HepG2 (cell line): ENCODE data around the gene TTC38. TPM values are rescaled to one million over a fixed set of nuclear protein-coding genes. Genes with fewer than 3 reads are reported as not detected.
A peak's percentile ranks its signal among the peaks of the same experiment; 100 is the strongest.

Experiments used
- CC2D1A ChIP-seq: sonication (generic); formaldehyde crosslinking; IDR thresholded peaks from 2 replicates; pipeline ENCODE4 v1.8.1; 2023; ENCODE audit warnings: mild to moderate bottlenecking, missing genetic modification reagents
- CREB3 ChIP-seq: sonication (generic); formaldehyde crosslinking; IDR thresholded peaks from 2 replicates; pipeline ENCODE4 v1.5.0; 2020; ENCODE audit warnings: missing genetic modification reagents
- DRAP1 ChIP-seq: IDR thresholded peaks from 2 replicates; pipeline ENCODE4 v1.6.1; 2016; ENCODE audit warnings: missing genetic modification reagents, missing compliant biosample characterization
- FLYWCH1 ChIP-seq: sonication (generic); formaldehyde crosslinking; IDR thresholded peaks from 2 replicates; pipeline ENCODE4 v1.8.1; 2023; ENCODE audit warnings: mild to moderate bottlenecking, missing genetic modification reagents
- FOXC1 ChIP-seq: sonication (generic); formaldehyde crosslinking; IDR thresholded peaks from 2 replicates; pipeline ENCODE4 v1.8.0; 2022; ENCODE audit warnings: mild to moderate bottlenecking, missing genetic modification reagents, borderline replicate concordance
- FOXK1 ChIP-seq: sonication (generic); formaldehyde crosslinking; IDR thresholded peaks from 2 replicates; pipeline ENCODE4 v1.4.0; 2020; ENCODE audit warnings: low read depth, missing genetic modification reagents, borderline replicate concordance
- MZF1 ChIP-seq: sonication (generic); formaldehyde crosslinking; IDR thresholded peaks from 2 replicates; pipeline ENCODE4 v1.8.1; 2023; ENCODE audit warnings: mild to moderate bottlenecking, missing genetic modification reagents, borderline replicate concordance
- NCOR1 ChIP-seq: fragments of 200-600 bp; sonication (generic); IDR thresholded peaks from 2 replicates; pipeline ENCODE4 v1.7.0; 2017; ENCODE audit warnings: antibody characterized with exemption, low read length, borderline replicate concordance
- PITX1 ChIP-seq: sonication (generic); formaldehyde crosslinking; IDR thresholded peaks from 2 replicates; pipeline ENCODE4 v1.5.1; 2020; ENCODE audit warnings: mild to moderate bottlenecking, missing genetic modification reagents
- PLRG1 ChIP-seq: fragments of 450-650 bp; conservative IDR thresholded peaks from 2 replicates; pipeline ENCODE4 v1.6.1; 2016
- RCOR2 ChIP-seq: IDR thresholded peaks from 2 replicates; pipeline ENCODE4 v1.6.1; 2016; ENCODE audit warnings: missing biosample characterization, missing genetic modification reagents
- SMAD9 ChIP-seq: sonication (generic); formaldehyde crosslinking; IDR thresholded peaks from 2 replicates; pipeline ENCODE4 v1.5.1; 2020; ENCODE audit warnings: mild to moderate bottlenecking, missing genetic modification reagents
- SMYD3 ChIP-seq: sonication (generic); formaldehyde crosslinking; IDR thresholded peaks from 2 replicates; pipeline ENCODE4 v1.8.1; 2023; ENCODE audit warnings: mild to moderate bottlenecking, missing genetic modification reagents
- SUZ12 ChIP-seq: fragments of 150-350 bp; IDR thresholded peaks from 2 replicates; pipeline ENCODE4 v1.6.1; 2014; ENCODE audit warnings: low read depth, low read length
- TAF15 ChIP-seq: fragments of 200-400 bp; formaldehyde crosslinking; IDR thresholded peaks from one replicate; pipeline ENCODE4 v1.6.1; 2018; ENCODE audit warnings: mild to moderate bottlenecking, low read depth, low read length; ENCODE audit not compliant: poor library complexity, severe bottlenecking
- TSC22D2 ChIP-seq: sonication (generic); formaldehyde crosslinking; IDR thresholded peaks from 2 replicates; pipeline ENCODE4 v1.5.1; 2020; ENCODE audit warnings: missing genetic modification reagents, mild to moderate bottlenecking, borderline replicate concordance
- YEATS4 ChIP-seq: sonication (generic); formaldehyde crosslinking; IDR thresholded peaks from 2 replicates; pipeline ENCODE4 v1.4.0; 2020; ENCODE audit warnings: missing genetic modification reagents, borderline replicate concordance
- ZBED4 ChIP-seq: sonication (generic); formaldehyde crosslinking; IDR thresholded peaks from 2 replicates; pipeline ENCODE4 v1.4.0; 2020; ENCODE audit warnings: missing genetic modification reagents, borderline replicate concordance
- ZFP36L2 ChIP-seq: sonication (generic); formaldehyde crosslinking; IDR thresholded peaks from 2 replicates; pipeline ENCODE4 v1.4.0; 2020; ENCODE audit warnings: missing genetic modification reagents
- ZNF317 ChIP-seq: sonication (generic); formaldehyde crosslinking; IDR thresholded peaks from 2 replicates; pipeline ENCODE4 v1.5.0; 2020; ENCODE audit warnings: mild to moderate bottlenecking, missing genetic modification reagents
- ZNF431 ChIP-seq: sonication (generic); formaldehyde crosslinking; IDR thresholded peaks from 2 replicates; pipeline ENCODE4 v1.9.0; 2022; ENCODE audit warnings: missing genetic modification reagents, low read depth, mild to moderate bottlenecking, borderline replicate concordance
- ZNF44 ChIP-seq: sonication (generic); formaldehyde crosslinking; IDR thresholded peaks from 2 replicates; pipeline ENCODE4 v1.5.1; 2020; ENCODE audit warnings: mild to moderate bottlenecking, missing genetic modification reagents
- ZNF605 ChIP-seq: sonication (generic); formaldehyde crosslinking; IDR thresholded peaks from 2 replicates; pipeline ENCODE4 v1.8.0; 2022; ENCODE audit warnings: mild to moderate bottlenecking, missing genetic modification reagents
- ZNF839 ChIP-seq: sonication (generic); formaldehyde crosslinking; IDR thresholded peaks from 2 replicates; pipeline ENCODE4 v1.4.0; 2020; ENCODE audit warnings: missing genetic modification reagents, mild to moderate bottlenecking, borderline replicate concordance
- ZSCAN20 ChIP-seq: sonication (generic); formaldehyde crosslinking; IDR thresholded peaks from 2 replicates; pipeline ENCODE4 v1.4.0; 2020; ENCODE audit warnings: missing genetic modification reagents, mild to moderate bottlenecking, borderline replicate concordance
- ZZZ3 ChIP-seq: sonication (generic); formaldehyde crosslinking; IDR thresholded peaks from 2 replicates; pipeline ENCODE4 v1.4.0; 2020; ENCODE audit warnings: missing genetic modification reagents, mild to moderate bottlenecking, borderline replicate concordance
- polyA plus RNA-seq, 8 experiments: library from polyadenylated mRNA; depleted of rRNA in 3 of 8; stranded (reverse) in 7 of 8; unstranded in 1 of 8; fragments of >200 nt; fragmentation: Illumina TruSeq in 4 of 8; extraction: Trizol in 4 of 8; gene quantifications; 2 replicates each; pipeline versions ENCODE4 v1.2.1 to v1.2.3, GENCODE V29; 2011 to 2016; ENCODE audit warnings: low read depth in 4 of 8, missing spikeins in 1 of 8, mixed read lengths in 1 of 8; ENCODE audit not compliant: insufficient read depth in 1 of 8
- total RNA-seq, 5 experiments: library from RNA; depleted of rRNA; stranded (reverse); fragments of >200 nt; fragmentation: Illumina TruSeq; extraction: Trizol; gene quantifications; 2 replicates each; pipeline ENCODE4 v1.2.3, GENCODE V29; 2016; ENCODE audit warnings: low read depth in 1 of 5

The TTC38 gene
- total and polyA plus RNA-seq, 2 of the 13 experiments (the other 11 are each of a cell fraction or from before 2014, with no cell fraction given): 101 to 105 TPM

- no peak for TF ChIP-seq ZBED4 (CRISPR knock-in tag)
- no peak for TF ChIP-seq NCOR1
- TF ChIP-seq PITX1 (CRISPR knock-in tag): peak; percentile 31; the same call in 1 of the 2 replicates
- TF ChIP-seq PLRG1: no peak
- TF ChIP-seq MZF1: no peak
- peak; percentile 65; the same call in 1 of the 2 replicates for TF ChIP-seq FOXK1
- TF ChIP-seq ZSCAN20: no peak
- TF ChIP-seq SUZ12: peak; percentile 46; the same call in 1 of the 2 replicates
- no peak; the same call in 1 of the 2 replicates for TF ChIP-seq DRAP1 (CRISPR knock-in tag)
- no peak for TF ChIP-seq RCOR2 (CRISPR knock-in tag)
- no peak for TF ChIP-seq CREB3 (CRISPR knock-in tag)
- peak; percentile 99 for TF ChIP-seq SMYD3 (CRISPR knock-in tag)
- TF ChIP-seq ZNF839 (CRISPR knock-in tag): no peak
- peak; percentile 52; the same call in 1 of the 2 replicates for TF ChIP-seq ZNF317 (CRISPR knock-in tag)
- no peak for TF ChIP-seq ZFP36L2 (CRISPR knock-in tag)
- TF ChIP-seq TSC22D2 (CRISPR knock-in tag): no peak
- TF ChIP-seq SMAD9 (CRISPR knock-in tag): no peak
- peak; percentile 87 for TF ChIP-seq FOXC1 (CRISPR knock-in tag)
- TF ChIP-seq ZNF431 (CRISPR knock-in tag): no peak; the same call in 1 of the 2 replicates
- peak; percentile 79; the same call in 1 of the 2 replicates for TF ChIP-seq YEATS4
- peak; percentile 86 for TF ChIP-seq ZNF605 (CRISPR knock-in tag)
- no peak for TF ChIP-seq ZNF44 (CRISPR knock-in tag)
- TF ChIP-seq CC2D1A (CRISPR knock-in tag): no peak
- TF ChIP-seq ZZZ3: peak; percentile 16; the same call in 1 of the 2 replicates
- no peak for TF ChIP-seq TAF15
- 0 out of 2 replicates have a peak, but pooled peaks have one; percentile 16 for TF ChIP-seq FLYWCH1 (CRISPR knock-in tag)
These were observed 28.7 kb downstream of the TTC38 start, which contains the start of gene GTSE1 (continued) for GRCh38 chr22:46296257-46297150.
